HPDE6-E6E7 (cell line): Measurements from ENCODE around the gene GNAO1.
A peak's percentile ranks its signal among the peaks of the same experiment; 100 is the strongest.

Source experiments
- DNase-seq: peaks from one replicate; pipeline ENCODE4 v3.0.0; 2011; ENCODE audit warnings: missing footprints; ENCODE audit errors: extremely low spot score

GNAO1 gene

GRCh38 chr16:56349711-56350161 lies 158.4 kb downstream of the GNAO1 start:
- DNase-seq: no peak

- DNase-seq: no peak
These were observed 159.5 kb downstream of the GNAO1 start for GRCh38 chr16:56350491-56351405.

- no peak for DNase-seq
These were observed 160.2 kb downstream of the GNAO1 start for GRCh38 chr16:56351481-56351880.

GRCh38 chr16:56352351-56353053 lies 161.2 kb downstream of the GNAO1 start:
- no peak for DNase-seq

- DNase-seq: no peak
These were observed 162.0 kb downstream of the GNAO1 start for GRCh38 chr16:56353054-56353921.

GRCh38 chr16:56354016-56354415 lies 162.7 kb downstream of the GNAO1 start:
- DNase-seq: no peak

- no peak for DNase-seq
These were observed 163.5 kb downstream of the GNAO1 start for GRCh38 chr16:56354746-56355145.

GRCh38 chr16:56355221-56355620 lies 163.9 kb downstream of the GNAO1 start:
- DNase-seq: no peak

GRCh38 chr16:56355786-56356275 lies 164.5 kb downstream of the GNAO1 start:
- no peak for DNase-seq

GRCh38 chr16:56356276-56357240 lies 165.3 kb downstream of the GNAO1 start:
- DNase-seq: peak; percentile 93

GRCh38 chr16:56357241-56357764 lies 166.0 kb downstream of the GNAO1 start:
- no peak for DNase-seq

- no peak for DNase-seq
These were observed 166.6 kb downstream of the GNAO1 start for GRCh38 chr16:56357765-56358322.

- DNase-seq: no peak
These were observed 169.1 kb downstream of the GNAO1 start for GRCh38 chr16:56360117-56361008.

- no peak for DNase-seq
These were observed 170.9 kb downstream of the GNAO1 start for GRCh38 chr16:56362057-56362655.

GRCh38 chr16:56362706-56363105 lies 171.4 kb downstream of the GNAO1 start:
- no peak for DNase-seq

- DNase-seq: no peak
These were observed 172.0 kb downstream of the GNAO1 start for GRCh38 chr16:56363181-56363716.

GRCh38 chr16:56363781-56364565 lies 172.7 kb downstream of the GNAO1 start:
- DNase-seq: no peak
